HL-60/S4 treated with phorbol 12-myristate 13-acetate at 8.2 ng/mL for 4 days and 3 days (cell line): ENCODE measurements around the gene MAN2A2.
"Not testable (repeated sequence)": the region's sequence is repeated elsewhere in the genome, so short reads cannot be mapped to it uniquely, and the experiment has no call there.

Experiments used
- in situ Hi-C: fragments of 300-500 bp; cut with MboI; formaldehyde crosslinking; loops from 2 replicates; pipeline ENCODE4 v1.15.0; 2022; ENCODE audit warnings: low sequenced_read_pairs

MAN2A2 gene

DNA sequence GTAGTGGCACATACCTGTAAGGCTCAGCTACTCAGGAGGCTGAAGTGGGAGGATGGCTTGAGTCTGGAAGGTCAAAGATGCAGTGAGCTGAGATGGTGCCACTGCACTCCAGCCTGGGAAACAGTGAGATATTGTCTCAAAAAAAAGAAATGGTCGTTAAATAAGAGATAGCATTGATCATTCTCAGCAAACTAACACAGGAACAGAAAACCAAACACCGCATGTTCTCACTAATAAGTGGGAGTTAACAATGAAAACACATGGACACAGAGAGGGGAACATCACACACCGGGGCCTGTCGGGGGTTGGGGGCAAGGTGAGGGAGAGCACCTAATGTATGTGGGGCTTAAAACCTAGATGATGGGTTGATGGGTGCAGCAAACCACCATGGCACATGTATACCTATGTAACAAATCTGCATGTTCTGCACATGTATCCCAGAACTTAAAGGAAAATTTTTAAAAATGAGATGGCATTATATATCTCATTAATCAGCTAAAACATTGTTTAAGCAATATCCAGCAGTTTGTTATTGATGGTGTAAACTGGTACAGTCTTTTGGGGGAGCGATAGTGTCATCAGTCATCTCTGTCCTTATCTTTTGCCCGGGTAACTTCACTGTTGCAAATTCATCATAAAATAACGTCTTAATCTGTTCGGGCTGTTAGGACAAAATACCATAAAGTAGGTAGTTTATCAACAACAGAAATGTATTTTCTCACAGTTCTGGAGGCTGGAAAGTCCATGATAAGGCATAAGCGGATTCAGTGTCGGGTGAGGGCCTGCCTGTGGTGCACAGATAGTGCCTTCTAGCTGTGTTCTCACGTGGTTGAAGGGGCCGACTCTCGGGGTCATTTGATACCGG, 1.7 kb upstream of the MAN2A2 start:
- in situ Hi-C loops, result no loop called here

DNA sequence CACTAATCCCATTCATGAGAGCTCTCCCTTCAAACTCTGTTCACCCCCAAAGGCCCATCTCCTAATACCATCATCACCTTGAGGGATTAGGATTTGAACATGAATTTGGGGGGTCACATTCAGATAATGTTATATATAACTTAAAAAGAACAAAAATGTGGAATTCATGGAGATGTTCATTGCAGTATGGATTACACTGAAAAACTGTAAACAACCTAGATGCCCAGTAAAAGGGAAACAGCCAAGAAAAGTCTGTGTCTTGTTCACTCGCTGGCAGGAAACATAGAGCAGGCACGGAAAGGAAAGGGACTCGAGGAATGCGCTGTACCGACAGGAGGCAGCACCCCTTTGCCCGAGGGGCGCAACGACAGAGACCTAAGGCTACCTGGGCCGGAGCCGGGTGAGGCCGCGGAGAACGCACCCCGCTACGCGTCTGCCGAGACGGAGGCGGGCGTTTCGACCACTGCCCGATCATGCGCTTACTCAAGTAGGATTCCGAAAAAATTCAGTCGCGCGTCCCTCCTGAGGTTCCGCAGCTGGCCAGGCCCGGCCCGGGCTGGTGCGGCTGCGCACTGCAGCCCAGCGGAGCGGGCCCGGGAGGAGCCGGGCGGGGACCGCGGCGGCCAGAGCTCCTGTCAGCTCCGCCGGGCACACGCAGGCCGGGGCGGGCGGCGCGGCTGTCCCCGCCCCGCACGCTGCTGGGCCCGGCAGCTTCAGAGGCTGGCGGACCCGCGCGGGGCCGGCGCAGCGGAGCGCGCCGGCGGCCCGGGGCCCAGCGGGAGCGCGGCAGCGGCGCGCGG, 862 bp upstream of the MAN2A2 start:
- in situ Hi-C loops, result no loop called here

DNA sequence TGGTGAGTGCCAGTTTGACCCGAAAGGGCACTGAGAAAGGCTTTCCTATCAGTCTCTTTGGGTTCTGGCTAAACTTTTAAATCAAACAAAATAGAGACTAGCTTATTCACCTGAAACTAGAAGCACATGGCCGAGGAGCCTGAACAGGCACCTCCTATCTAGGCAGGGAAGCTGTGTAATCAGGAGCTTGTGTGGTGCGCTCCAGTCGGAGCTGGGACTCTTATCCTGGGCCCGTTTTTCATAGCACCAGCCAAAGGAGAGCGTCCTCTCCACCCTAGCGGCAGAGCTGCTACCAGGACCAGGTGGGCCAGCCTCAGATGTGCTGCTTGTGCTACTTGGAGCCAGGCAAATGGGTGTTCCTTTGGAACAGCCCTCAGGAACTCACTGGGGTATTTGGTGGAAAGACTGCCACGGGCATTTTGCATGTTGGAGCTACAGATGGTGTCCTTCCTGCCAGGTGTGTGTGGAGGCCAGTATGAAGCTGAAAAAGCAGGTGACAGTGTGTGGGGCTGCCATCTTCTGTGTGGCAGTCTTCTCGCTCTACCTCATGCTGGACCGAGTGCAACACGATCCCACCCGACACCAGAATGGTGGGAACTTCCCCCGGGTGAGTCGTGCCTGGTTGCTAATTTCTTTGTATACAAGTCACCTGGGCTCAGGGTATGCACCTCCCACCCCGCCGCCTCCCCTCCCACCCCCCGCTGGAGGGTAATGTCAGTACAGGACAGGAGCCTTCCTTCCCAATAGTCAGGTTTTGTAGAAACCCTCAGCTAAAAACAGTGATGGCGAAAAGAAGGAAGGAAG, 833 bp downstream of the MAN2A2 start:
- in situ Hi-C loops, result no loop called here

DNA sequence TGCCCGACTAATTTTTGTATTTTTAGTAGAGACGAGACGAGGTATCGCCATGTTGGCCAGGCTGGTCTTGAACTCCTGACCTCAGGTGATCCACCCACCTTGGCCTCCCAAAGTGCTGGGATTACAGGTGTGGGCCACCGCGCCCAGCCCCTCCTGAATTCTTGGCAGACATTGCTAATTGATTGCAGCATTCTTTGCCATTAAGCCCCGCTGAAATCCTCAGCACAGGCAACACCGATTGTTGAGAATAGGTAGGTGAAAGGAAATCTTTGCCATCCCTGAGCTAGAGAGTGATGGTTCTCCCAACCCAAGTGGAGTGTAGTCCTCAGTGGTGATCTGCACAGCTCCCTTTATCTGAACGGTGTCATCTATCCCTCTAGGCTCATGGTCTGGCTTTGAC, 1.6 kb downstream of the MAN2A2 start:
- in situ Hi-C loops, result no loop called here

DNA sequence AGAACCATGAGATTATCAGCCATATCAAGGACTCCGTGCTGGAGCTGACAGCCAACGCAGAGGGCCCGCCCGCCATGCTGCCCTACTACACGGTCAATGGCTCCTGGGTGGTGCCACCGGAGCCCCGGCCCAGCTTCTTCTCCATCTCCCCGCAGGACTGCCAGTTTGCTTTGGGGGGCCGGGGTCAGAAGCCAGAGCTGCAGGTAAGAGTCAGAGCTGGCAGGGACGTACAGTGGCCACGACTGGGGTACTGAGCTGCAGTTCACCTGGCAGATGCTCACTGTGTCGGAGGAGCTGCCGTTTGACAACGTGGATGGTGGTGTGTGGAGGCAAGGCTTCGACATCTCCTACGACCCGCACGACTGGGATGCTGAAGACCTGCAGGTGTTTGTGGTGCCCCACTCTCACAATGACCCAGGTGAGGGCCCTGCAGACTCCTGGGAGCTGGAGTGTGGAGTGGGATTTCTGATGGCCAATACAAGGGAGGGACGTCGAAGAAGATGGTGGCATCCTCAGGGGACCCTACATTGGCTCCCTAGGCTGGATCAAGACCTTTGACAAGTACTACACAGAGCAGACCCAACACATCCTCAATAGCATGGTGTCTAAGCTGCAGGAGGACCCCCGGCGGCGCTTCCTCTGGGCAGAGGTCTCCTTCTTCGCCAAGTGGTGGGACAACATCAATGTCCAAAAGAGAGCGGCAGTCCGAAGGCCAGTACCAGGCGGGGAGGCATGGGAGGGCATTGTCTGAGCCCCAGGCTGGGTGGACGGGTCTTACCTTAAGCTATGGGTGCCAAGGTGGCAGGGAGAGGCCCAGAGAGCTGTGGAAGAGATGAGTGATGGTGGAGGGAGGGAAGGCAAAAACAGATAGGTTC, 2.4 kb downstream of the MAN2A2 start:
- in situ Hi-C loops, result no loop called here

DNA sequence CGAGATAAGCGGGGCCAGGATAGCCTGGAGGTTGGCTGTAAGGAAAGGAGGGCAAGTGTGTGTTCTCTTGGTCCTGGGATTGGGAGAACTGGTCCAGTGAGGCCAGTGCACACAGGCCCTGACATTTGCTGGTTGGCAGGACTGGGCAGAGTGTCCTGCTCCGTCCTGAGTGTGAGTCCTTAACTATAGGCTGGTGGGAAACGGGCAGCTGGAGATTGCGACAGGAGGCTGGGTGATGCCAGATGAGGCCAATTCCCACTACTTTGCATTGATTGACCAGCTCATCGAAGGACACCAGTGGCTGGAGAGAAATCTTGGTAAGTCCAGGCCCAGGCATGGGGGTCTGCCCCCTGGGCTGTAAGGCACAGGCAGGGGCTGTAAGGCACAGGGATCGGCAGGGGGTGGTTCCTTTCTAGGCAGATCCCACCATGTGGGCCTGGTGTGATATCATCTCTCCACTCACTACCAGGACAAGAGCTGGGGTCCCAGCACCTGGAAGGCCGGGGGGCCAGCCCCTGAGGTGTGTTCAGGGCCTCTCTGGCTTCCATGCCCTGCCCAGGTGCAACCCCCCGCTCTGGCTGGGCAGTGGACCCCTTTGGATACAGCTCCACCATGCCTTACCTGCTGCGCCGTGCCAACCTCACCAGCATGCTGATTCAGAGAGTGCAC, 3.2 kb downstream of the MAN2A2 start:
- in situ Hi-C loops, result no loop called here

DNA sequence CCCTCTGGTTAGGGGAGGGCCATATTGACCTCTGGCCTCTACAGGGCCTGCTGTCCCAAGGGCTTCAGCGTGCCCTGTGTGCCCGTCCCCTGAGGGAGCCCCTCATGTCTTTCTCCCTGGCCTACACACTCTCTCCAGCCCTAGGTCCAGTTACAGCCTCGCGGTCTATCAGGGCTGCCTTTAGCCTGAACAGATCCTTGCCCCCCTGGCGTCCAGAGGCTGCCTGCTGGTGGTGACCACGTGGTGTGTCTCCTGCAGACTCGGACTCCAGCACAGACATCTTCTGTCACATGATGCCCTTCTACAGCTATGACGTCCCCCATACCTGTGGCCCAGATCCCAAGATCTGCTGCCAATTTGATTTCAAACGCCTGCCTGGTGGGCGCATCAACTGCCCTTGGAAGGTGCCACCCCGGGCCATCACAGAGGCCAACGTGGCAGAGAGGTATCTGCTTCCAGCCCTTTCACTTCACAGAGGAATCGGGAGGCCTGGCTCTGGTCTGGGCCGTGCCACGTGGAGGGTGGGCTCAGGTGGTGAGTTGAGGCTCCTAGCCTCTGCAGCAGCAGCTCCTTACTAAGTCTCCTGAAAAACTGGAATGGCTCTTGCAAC, 4.1 kb downstream of the MAN2A2 start:
- in situ Hi-C loops, result no loop called here

DNA sequence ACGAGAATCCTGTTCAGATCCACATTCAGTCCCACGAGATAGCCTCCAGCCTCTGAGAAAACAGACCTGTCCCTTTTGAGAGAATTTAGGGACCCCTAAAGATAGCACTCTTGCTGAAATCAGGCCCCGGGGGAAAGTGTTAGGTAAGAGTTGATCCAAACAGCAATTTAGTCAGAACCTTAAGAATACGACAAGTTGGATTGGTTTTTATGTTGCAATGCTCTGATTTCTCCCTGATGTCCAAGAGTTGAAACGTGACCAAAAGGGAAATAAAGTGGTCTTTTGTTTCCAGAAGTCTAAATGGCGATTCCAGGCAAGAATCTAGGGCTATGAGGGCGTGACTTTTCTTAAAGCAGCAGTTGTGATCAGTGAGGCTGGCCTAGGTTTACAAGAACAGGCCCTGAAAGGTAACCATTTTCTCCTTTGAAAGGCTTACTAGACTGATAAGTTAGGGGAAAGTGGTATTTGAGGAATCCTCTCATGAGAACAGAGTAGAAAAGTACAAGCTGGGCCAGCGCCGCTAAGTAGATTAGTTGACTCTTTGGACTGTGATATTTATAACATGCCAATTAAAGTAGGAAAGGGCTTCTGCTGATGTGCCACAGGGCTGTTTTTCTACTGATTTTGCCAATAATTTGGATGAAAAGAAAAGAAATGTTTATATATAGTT, 4.9 kb downstream of the MAN2A2 start:
- in situ Hi-C loops, result no loop called here

DNA sequence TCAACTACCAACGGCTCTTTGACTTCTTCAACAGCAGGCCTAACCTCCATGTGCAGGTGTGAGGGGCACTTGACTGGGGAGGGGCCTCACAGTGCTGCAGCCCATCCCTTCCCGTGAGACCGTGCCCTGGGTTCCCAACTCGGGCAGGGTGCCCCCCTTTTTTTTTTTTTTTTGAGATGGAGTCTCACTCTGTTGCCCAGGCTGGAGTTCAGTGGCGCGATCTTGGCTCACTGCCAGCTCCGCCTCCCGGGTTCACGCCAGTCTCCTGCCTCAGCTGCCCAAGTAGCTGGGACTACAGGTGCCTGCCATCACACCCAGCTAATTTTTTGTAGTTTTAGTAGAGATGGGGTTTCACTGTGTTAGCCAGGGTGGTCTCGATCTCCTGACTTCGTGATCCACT, 6.3 kb downstream of the MAN2A2 start:
- in situ Hi-C loops, result not testable (repeated sequence)

DNA sequence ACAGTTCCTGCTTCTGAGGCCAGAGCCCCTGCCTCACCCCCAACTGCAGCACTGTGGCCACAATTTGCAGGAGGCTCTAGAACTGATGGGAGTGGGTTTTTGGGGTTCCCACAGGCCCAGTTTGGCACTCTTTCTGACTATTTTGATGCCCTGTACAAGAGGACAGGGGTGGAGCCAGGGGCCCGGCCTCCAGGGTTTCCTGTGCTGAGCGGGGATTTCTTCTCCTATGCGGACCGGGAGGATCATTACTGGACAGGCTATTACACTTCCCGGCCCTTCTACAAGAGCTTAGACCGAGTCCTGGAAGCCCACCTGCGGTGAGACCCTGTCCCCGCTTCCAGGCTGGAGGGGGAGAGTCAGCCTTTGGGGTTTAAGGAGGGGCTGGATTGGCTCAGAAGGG, 6.9 kb downstream of the MAN2A2 start:
- in situ Hi-C loops, result no loop called here

DNA sequence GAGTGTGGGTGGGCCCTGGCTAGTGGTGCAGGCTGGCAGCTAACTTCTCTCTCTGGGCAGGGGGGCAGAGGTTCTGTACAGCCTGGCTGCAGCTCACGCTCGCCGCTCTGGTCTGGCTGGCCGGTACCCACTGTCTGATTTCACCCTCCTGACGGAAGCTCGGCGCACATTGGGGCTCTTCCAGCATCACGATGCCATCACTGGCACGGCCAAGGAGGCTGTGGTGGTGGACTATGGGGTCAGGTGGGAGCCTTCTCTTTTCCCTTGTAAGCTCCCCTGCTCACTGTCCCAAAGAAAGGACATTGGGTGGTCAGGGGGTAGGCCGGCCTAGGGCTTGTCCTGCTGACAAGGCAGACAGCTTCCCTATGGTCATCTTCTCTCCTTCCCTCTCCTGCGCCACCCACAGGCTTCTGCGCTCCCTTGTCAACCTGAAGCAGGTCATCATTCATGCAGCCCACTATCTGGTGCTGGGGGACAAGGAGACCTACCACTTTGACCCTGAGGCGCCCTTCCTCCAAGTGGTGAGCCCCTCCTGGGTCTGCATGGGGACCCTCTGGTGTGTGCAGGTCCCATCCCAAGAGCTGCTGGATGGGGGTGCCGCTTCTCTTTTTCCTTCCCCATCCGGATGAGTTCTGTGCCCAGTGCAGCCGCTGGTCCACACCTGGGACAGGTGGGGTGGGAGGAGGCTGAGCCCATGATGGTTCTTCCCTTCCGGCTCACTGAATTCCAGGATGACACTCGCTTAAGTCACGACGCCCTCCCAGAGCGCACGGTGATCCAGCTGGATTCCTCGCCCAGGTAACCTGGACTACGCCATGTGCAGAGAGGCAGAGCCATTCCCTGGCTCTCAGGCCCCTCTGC, 7.6 kb downstream of the MAN2A2 start:
- in situ Hi-C loops, result no loop called here

DNA sequence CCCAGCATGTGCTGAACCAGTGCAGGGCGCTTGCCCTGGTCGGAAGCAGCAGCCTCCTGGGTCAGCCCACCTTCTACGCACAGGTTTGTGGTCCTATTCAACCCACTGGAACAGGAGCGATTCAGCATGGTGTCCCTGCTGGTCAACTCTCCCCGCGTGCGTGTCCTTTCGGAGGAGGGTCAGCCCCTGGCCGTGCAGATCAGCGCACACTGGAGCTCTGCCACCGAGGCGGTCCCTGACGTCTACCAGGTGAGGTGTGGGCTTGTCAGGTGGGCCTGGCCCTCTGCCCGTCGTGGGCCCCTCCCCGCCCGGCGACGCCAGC, 8.2 kb downstream of the MAN2A2 start:
- in situ Hi-C loops, result no loop called here

DNA sequence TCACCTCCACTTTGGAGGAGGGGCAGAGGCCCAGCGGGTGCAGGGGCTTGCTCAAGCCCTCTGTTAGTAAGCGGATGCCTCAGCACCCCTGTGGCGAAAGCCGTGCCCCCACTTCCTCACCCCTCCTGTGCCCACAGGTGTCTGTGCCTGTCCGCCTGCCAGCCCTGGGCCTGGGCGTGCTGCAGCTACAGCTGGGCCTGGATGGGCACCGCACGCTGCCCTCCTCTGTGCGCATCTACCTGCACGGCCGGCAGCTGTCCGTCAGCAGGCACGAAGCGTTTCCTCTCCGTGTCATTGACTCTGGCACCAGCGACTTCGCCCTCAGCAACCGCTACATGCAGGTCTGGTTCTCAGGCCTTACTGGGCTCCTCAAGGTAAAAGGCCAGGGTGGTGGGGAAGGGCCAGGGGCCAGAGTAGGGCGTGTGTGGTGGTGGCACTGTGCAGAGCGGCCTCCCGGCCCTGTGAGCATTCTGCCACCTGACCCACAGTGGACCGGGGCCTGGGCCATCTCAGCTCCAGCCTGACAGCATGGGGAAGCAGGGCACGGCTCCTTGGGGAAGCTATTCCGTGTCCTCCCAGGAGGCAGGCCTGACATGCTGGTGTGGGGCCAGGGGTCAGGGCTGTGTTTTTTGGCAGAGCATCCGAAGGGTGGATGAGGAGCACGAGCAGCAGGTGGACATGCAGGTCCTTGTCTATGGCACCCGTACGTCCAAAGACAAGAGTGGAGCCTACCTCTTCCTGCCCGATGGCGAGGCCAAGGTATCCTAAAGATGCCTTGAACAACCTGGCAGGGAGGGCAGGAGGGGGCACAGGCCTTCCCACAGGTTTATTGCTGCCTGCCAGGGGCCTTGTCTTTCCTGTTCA, 9.0 kb downstream of the MAN2A2 start:
- in situ Hi-C loops, result no loop called here

DNA sequence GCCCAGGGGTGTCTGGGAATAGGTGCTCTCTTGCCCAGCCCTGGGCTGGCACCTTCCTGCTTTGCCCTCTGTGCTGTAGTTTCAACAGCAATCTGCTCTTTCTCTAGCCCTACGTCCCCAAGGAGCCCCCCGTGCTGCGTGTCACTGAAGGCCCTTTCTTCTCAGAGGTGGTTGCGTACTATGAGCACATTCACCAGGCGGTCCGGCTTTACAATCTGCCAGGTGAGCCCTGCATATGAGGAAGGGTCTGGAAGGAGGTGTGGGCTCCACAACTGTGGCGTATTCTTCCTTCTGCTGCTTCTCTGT, 9.6 kb downstream of the MAN2A2 start:
- in situ Hi-C loops, result no loop called here

DNA sequence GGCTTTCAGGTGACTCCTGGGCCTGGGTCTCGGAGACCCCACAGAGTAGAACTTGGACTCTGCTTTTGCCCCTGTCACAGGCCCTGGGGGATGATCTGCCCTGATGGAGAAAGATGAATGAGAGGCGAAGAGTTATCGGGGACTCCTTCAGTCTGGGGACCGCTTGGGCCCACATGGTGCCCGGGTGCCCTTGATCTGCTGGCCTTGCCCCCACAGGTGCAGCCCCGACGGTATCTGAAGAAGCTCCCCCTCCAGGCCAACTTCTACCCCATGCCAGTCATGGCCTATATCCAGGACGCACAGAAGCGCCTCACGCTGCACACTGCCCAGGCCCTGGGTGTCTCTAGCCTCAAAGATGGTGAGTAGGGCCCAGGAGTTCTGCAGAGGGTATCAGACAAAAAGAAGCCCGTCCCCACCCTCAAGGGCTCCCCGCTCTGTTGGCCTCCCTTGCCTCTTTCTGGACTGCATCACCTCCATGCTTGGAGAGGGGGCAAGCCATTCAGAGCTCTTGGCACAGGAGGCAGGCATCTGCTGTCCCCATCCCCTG, 10.4 kb downstream of the MAN2A2 start:
- in situ Hi-C loops, result no loop called here

DNA sequence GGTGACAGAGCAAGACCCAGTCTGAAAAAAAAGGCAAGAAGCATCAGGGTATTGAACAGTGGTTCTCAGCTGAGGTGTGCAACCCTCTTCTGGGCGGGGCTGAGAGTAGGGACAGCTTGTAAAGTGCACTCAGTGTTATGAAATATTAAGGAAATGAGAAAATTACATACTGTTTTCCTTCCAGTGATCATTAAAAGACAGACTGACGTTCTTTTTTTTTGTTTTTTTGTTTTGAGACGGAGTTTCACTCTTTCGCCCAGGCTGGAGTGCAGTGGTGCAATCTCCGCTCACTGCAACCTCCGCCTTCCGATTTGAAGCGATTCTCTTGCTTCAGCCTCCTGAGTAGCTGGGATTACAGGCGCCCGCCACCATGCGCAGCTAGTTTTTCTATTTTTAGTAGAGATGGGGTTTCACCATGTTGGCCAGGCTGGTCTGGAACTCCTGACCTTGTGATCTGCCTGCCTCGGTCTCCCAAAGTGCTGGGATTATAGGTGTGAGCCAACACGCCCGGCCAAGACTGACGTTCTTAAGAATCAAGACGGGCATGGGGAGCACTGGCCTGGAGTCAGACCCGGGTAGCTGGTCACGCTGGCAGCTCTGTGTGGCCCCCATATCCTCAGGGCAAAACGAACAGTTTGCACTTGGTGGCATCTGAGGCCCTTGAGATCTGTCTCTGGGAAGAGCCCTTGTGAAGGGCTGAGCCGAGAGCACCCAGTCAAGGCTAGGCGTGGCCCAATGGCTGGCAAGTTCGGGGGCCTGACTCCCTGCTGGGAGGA, 11.4 kb downstream of the MAN2A2 start:
- in situ Hi-C loops, result no loop called here
